GM19351 (cell line): Measurements from ENCODE around the gene VRK2.
"Not testable (repeated sequence)": the region's sequence is repeated elsewhere in the genome, so short reads cannot be mapped to it uniquely, and the experiment has no call there.

ENCODE experiments used
- ATAC-seq: cut with Tn5 transposase; IDR thresholded peaks from one replicate; pipeline ENCODE4 v1.9.1; 2021; ENCODE audit warnings: mild to moderate bottlenecking, moderate library complexity; ENCODE audit not compliant: unreplicated experiment

The VRK2 gene

GRCh38 chr2:58052978-58053377 is 6.4 kb downstream of the VRK2 start:
- no peak for ATAC-seq

- ATAC-seq: no peak
These were observed 7.7 kb downstream of the VRK2 start for GRCh38 chr2:58054264-58054663.

GRCh38 chr2:58055033-58055786 is 8.6 kb downstream of the VRK2 start:
- no peak for ATAC-seq

- ATAC-seq: no peak
These were observed 9.7 kb downstream of the VRK2 start for GRCh38 chr2:58056192-58056916.

- ATAC-seq: no peak
These were observed 11.3 kb downstream of the VRK2 start for GRCh38 chr2:58057707-58058530.

- no peak for ATAC-seq
These were observed 17.0 kb downstream of the VRK2 start for GRCh38 chr2:58063641-58064040.

GRCh38 chr2:58064086-58064485 is 17.5 kb downstream of the VRK2 start:
- ATAC-seq: no peak

- no peak for ATAC-seq
These were observed 18.6 kb downstream of the VRK2 start for GRCh38 chr2:58065248-58065647.

- ATAC-seq: no peak
These were observed 20.4 kb downstream of the VRK2 start for GRCh38 chr2:58067001-58067400.

GRCh38 chr2:58070765-58071164 is 24.2 kb downstream of the VRK2 start:
- no peak for ATAC-seq

- ATAC-seq: peak; percentile 50
These were observed 25.5 kb downstream of the VRK2 start for GRCh38 chr2:58072102-58072501.

- no peak for ATAC-seq
These were observed 26.4 kb downstream of the VRK2 start for GRCh38 chr2:58073008-58073407.

GRCh38 chr2:58073751-58074150 is 27.1 kb downstream of the VRK2 start:
- ATAC-seq: no peak

- no peak for ATAC-seq
These were observed 34.4 kb downstream of the VRK2 start for GRCh38 chr2:58081000-58081399.

GRCh38 chr2:58089081-58089480 is 42.5 kb downstream of the VRK2 start:
- ATAC-seq: no peak

GRCh38 chr2:58092772-58093171 is 46.2 kb downstream of the VRK2 start:
- ATAC-seq: not testable (repeated sequence)

- ATAC-seq: no peak
These were observed 50.4 kb downstream of the VRK2 start for GRCh38 chr2:58097025-58097424.

- no peak for ATAC-seq
These were observed 51.9 kb downstream of the VRK2 start for GRCh38 chr2:58098254-58099095.

- no peak for ATAC-seq
These were observed 52.6 kb downstream of the VRK2 start for GRCh38 chr2:58099096-58099769.

- ATAC-seq: no peak
These were observed 54.9 kb downstream of the VRK2 start for GRCh38 chr2:58101500-58101899.
